AG20443 (cell line): ENCODE measurements around the gene THSD7B.
"Not testable (repeated sequence)": the region's sequence is repeated elsewhere in the genome, so short reads cannot be mapped to it uniquely, and the experiment has no call there.

ENCODE experiments used
- DNase-seq: peaks from one replicate; pipeline ENCODE4 v3.0.0; 2012; ENCODE audit warnings: low spot score, mixed read lengths

Gene THSD7B

DNA sequence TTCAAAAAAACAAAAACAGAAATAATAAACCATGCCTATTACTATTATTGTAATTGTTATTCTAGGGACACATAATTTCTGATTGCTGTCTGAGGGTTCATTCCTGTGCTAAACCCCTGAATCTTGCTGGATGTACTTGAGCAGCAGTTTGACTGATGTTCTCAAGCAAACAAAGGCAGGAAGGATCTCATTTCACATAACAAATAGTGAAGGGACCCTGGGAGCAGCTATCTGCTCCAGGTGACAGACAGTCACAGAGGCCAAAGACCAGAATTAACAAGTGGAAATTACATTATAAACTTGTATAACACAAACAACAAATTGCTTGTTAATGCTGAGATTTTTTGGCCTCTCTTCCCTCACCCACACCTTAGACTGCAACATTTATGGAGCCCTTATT lies 284.2 kb downstream of the THSD7B start:
- no peak for DNase-seq

DNA sequence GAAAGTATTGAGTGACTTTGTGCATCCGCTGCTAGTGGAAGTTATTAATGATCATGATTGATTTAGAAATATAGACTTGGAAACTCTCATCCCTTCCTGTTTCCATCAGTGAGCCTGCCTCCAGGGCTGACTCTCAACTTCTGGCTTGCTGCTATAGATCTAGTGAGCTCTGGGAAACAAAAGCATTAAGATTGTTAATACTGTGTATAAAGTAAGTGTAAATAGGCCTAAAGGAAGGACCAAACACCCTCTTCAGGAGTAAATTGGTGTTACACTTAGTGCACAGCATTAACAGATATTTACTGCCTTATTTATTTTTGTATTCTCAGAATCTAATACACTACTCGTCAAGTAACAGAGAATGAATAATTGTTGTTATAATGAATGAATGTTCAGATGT lies 285.6 kb downstream of the THSD7B start:
- no peak for DNase-seq

DNA sequence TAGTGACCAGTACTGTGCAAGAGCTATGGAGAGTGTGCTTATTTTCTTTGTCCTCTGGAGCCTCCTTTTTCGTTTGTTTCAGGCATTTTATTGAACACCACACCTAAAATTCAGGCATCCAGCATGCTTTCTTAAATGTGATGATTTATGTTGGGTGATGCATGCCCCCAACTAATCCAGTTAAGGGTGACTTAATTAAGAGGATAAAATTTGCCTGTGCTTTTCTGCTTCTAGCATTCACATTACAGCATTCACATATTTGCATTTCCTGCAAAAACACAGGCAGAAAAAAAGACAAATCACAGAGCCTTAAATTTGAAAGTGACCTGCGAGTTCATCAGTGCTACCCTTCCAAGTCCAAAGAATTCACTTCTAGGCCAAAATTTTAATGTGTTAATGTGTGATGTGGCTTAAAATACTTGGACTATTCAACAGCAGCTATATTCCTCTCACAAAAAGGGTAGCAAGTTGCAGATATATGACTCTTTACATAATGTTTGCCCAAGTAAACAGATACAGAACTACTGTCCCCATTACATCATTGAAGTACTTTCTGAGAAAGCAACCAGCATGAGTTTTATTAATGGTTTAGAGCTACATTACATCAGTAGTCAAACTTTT lies 286.5 kb downstream of the THSD7B start:
- DNase-seq, result no peak

DNA sequence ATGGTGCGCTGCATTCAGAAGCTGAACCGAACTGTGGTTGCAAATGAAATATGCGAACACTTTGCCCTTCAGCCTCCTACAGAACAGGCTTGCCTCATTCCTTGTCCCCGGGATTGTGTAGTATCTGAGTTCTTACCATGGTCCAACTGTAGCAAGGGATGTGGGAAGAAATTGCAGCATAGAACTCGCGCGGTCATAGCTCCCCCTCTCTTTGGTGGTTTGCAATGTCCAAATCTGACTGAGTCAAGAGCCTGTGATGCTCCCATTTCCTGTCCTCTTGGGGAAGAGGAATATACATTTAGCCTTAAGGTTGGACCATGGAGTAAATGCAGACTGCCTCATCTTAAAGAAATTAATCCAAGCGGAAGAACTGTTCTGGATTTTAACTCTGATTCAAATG lies 291.4 kb downstream of the THSD7B start:
- DNase-seq, result no peak

DNA sequence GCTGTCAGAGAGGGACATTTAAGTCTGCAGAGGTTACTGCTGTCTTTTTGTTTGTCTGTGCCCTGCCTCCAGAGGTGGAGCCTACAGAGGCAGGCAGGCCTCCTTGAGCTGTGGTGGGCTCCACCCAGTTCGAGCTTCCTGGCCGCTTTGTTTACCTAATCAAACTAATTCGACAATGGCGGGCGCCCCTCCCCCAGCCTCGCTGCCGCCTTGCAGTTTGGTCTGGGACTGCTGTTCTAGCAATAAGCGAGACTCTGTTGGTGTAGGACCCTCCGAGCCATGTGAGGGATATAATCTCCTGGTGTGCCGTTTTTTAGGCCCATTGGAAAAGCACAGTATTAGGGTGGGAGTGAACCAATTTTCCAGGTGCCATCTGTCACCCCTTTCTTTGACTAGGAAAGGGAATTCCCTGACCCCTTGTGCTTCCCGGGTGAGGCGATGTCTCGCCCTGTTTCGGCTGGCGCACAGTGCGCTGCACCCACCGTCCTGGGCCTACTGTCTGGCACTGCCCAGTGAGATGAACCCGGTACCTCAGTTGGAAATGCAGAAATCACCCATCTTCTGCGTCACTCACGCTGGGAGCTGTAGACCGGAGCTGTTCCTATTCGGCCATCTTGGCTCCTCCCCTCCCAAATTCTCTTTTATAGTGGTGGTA lies 310.9 kb downstream of the THSD7B start:
- DNase-seq, result not testable (repeated sequence)

DNA sequence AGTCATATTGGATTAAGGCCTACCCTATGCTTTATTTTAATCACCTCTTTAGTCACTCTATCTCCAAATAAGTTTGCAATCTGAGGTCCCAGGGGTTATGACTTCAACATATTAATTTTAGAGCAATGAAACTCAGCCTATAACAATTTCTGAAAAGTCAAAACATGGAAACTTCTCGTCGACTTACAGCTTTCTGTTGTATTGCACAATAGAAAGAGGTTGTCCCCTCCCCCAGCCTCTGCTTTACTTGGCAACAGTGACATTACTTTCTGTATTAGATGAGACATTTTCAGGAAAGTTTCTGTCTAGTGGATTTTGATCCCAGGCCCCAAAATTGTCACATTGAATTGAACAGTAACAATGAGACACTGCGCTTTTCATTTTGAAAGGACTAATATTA lies 326.4 kb downstream of the THSD7B start:
- DNase-seq, result no peak

DNA sequence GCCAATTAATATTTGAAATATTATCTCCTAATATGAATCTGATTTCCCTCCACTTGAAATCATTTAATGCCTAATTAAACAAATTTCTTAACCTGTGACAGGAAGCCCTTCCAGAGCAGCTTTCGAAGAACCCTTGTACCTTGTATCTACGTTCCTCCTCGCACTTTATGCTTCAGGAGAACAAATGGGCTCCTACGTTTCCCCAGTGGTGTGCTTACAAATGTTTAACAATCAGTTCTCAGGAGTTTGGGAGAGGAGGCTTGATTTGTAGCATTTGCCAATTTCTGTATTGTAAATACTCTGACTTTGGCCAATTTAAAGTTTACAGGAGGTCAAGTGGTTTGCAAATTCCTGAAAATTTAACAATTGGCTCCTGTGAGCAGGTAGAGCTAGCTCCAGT lies 327.8 kb downstream of the THSD7B start:
- no peak for DNase-seq

DNA sequence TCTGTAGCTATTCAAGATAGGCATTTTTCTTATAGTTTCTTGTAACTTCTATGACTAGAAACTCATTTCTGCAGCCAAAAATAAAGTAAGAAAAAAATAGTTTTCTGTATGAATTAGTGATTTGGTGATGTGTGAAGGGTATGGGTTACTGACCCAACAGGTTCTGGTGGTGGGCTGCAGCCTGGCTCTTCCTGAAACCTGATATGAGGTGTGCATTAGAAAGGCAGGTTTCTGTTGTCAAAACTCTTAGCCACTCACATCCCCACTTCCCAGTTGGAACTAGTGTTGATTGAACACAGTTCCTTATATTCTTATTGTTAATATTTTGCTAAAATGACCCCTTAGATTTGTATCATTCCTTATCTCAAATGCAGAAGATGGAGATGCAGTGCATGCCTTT lies 330.8 kb downstream of the THSD7B start:
- DNase-seq, result no peak

DNA sequence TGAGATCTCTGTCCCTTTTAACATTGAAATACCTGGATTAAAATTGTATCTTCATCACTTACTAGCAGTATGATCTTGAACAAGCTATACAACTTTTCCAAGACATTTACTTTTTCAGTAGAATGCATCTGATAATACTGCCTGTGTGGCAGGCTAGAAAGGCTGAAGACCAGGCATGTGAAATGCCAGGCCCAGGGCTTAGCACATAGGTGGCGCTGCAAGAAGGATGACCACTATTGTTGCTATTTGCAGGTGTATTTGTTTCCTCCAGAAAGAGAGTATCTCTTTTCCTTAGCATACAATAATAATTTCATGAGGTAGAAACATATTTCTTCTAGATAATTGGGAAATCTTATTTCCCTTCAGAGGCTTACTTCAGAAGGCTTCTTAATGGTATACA lies 331.3 kb downstream of the THSD7B start:
- no peak for DNase-seq

DNA sequence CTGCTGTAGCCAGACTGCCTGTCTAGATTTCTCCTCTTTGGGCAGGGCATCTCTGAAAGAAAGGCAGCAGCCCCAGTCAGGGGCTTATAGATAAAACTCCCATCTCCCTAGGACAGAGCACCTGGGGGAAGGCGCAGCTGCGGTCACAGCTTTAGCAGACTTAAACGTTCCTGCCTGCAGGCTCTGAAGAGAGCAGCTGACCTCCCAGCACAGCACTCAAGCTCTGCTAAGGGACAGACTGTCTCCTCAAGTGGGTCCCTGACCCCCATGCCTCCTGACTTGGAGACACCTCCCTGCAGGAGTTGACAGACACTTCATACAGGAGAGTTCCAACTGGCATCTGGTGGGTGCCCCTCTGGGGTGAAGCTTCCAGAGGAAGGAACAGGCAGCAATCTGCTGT lies 336.5 kb downstream of the THSD7B start:
- DNase-seq, result not testable (repeated sequence)

DNA sequence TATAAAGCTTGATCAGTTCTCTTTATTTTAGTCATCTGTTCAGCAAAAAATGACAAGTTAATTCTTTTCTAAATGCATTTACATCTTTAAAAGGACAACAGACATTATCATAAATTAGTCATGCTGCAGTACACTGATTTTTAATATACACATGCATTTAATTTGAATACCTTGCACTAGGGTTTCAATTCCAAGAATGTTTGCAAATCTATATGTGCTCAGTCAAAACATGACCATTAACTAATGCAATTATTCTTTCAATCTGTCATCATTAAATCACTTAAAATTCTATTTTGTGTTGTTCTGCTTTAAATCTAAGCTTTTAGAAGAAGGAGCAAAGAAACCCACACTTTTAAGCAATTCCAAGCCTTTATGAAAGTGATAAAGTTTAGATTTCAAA lies 342.6 kb downstream of the THSD7B start:
- DNase-seq, result no peak

DNA sequence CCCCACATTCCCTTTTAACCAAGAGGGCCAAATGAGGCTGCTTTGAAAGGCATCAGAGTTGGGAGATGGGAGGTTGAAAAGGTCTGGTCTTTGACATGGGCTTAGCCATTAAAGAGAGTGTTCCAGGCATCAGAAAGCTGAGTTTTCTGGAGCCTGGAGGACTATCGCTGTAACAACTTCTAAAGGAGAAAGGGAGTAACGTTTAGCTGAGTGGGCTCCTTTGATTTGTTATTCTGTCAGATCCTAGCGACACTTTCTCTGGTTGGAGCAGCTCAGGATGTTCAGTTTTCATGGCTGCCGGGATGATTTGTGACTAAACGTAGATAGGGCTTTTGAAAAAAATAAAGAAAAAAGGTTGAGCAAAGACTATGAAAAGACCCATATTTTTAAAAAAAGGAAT lies 346.6 kb downstream of the THSD7B start:
- DNase-seq, result no peak

DNA sequence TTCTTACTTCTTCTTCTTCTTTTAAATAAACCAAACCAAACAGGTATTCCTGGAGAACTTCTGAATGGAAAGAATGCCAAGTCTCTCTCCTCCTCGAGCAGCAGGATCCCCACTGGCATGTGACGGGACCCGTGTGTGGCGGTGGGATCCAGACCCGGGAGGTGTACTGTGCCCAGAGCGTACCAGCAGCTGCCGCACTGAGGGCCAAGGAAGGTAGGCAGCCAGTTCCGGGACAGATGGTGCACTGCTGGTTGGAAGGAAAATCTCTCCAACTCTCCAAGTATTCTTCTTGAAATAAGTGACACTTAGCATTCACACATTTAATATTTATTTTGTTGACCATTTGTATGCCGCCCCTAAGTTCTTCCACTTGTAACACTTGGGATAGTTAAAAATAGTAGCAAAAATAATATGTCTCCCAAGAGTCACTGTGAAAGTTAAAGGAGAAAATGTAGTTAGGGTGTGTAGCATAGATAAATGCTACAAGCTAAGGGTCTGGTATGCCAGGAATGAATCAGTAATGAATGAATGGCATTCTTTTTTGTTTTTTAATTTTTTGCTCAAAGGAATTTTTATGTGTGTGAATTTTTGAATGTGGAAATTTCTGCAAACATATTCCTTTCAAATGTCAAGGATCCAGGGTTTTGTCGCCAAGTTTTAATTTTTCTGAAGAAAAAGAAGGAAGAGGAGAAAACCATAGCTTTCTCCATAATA lies 349.9 kb downstream of the THSD7B start:
- no peak for DNase-seq

DNA sequence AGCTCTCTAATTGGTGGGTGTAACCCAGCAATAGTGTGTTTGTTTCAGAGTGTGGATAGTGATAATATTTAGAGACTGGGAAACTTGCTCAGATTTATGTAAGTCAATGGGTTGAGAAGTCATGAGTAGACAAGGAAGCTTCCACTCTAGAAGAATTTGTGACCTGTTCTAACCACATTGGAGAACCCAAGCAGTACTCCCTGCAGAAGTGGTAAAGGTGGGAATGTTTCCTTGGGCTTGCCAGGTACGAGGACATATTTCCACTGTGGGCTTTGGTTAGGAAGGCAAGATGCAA lies 350.4 kb downstream of the THSD7B start:
- no peak for DNase-seq

DNA sequence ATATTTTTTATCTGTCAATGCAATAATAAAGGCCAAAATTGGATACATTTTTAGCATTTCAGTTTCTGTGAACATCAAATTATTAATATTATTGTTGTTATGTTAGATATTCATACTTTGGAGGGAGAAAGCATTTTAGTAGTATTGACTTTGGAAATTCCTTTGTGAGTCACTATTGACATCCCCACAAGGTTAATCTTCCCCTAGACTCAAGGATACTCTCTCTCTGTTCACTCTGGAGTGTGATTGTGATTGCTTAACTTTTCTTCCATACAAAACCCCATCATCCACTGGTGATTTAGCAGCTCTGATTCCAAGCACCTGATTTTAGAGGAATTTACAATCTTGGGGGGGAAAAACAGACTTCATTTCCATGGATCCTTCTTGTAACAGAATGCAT lies 352.0 kb downstream of the THSD7B start:
- DNase-seq, result no peak

DNA sequence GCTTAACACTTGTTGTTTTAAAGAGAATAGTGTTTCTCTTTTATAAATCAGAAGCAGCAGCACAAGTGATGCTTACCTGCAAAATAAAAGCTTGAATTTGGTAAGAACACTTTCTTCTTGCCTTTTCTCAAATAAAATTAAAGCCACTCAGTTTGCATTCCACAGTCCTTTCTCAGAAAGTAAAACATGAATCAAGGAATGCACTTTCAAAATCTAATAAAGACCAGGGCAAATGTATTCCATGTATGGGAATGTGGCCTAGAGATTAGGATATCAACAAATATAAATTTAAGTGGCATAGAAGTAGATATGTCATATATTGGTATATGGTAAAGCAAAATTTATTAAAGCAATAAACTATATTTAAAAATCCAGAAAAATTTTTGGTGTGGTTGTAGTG lies 352.8 kb downstream of the THSD7B start:
- DNase-seq, result no peak

DNA sequence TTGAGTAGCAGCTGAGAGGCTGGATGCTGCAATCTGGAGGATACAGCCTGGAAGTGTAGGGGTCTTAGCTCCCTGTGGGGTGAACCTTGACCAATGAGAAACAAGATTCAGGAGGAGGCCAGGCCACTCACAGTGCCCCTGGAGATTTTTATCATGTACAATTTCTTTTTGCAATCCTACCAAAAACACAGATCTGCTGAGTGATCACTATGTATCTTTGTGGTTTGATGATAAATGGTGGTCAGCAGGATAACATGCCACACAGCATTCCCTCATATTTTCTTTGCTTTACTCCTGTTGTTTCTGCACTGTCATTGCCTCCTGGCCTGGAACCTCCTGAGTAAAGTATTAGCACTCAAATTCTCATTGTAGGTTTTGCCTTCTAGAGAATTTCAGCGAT lies 357.9 kb downstream of the THSD7B start:
- DNase-seq, result no peak

DNA sequence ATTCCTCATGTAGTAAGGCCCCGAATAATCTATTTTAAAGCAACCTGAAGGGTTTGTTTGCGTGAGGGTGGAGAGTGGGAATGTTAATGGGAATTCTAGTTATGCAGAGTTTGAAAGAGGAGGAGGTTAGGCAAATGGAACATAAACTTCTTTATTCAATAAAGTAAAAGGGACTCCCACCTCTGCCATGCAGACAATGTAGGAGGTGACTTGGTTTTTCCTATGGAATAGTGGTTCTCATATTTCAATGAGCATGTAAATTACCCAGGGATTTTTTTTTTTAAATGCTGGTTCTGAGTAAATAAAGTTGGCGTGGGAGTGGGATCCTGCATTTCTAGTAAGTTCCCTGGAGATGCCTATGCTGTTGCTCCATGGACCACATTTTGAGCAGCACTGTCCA lies 367.9 kb downstream of the THSD7B start:
- no peak for DNase-seq

DNA sequence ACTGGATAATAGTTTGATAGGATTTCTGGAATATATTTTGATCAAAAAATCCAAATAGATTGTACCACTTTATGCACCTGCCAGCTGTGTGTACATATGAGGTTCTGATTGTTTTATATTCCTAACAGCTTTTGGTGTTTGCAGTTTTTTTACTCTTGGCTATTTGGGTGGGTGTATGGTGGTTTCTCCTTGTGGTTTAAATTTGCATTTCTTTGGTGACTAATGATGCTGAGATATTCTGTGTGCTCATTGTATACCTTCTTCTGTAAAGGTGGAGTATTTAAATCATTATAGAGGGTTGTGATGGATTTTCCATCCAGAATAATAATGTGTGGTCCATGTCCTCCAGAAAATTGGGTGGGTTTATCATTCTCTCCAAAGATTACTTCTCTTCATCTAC lies 372.9 kb downstream of the THSD7B start:
- DNase-seq, result no peak

DNA sequence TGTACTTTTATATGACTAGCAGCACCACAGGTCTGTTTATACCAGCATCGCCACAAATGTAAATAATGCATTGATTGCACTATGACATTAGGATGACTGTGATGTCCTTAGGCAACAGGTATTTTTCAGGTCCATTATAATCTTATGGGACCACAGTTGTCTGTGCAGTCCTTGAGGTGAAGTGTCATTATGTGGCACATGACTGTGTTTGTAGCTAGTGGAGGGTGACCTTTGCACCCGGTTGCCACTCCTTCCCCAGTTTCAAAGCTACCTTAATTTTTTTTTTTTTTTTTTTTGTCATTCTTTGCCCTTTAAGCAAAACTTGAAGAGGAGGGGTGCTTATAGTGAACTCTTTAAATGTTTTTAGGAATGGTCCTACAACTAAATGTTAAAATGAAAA lies 386.4 kb downstream of the THSD7B start:
- DNase-seq, result no peak

DNA sequence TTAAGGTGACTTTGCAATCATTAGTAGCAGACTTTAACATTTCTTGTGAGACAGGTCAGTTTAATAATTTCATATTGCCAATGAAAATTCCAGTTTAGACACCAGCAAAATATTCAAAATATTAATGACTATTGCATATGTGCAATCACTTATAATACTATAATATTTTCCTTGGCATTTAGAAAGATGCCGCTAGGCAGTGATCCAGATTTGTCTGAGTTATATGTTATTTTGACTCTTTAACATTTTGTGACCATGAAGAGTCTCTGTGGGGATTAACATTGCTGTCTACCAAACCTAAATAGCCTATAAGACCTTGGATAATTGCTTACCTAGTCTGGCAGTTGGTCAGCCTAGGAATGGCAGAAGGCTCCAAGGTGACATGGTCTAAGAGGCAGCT lies 389.6 kb downstream of the THSD7B start:
- DNase-seq, result no peak

DNA sequence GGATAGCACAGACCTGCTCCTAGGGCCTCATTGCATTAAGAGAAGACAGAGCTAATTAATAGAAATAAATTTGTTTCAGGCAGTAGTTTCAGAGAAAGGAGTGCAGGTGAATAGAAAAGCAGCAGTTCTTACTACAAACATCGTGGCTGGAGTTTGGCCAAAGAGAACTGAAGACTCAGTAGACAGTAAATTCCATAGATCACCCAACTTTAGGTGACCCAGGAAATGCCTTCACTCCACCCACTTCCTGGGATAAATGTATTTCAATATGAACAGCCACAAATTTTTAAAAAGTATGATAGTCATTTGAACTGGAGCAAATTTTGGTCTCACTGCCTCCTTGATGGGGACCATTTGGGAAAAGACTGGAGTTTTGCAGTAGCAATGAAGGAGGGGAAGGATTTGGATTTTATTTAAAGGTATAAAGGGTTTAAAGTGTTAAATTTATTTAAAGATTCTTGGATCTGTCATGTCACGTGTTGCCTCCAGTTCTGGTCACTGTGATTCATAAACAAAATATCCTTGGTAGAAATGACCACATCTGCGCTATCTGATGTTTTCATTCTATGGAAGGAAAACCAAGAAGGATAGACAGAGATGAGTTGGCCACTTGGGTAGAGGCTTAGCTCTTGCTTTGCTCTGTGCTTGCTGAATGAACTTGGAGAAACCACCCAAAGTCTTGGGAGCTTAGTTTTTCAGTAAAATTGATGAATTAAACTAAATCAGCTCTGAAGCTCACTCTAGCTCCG lies 390.2 kb downstream of the THSD7B start:
- no peak for DNase-seq

DNA sequence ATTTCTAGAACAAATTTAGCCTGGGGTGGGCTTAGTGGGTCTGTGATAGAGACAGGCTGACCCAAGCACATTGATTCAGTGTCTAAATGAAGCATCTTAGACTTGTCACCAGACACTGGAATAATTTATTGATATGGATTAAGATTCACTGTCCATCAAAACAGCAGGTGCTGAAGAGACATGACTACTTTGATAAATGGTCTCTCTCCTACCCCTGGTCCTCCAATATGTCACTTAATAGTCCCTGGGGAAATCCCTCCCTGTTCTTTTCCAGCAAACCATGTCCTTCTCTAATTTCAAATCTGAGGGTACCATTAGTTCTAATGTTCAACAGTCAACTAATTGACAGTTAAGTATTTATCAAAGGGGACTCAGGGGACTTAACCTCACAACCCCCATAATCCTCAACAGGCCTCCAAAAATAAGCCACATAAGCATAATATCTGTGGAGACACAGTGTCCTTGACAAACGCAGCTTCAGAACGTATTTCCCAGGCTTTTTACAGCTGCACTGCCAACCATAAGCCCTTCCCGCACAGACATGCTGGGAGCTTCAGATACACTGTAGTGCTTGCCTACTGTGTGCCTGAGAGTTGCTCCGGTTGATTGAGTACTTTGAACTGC lies 391.0 kb downstream of the THSD7B start:
- DNase-seq, result no peak
